HEK293 (cell line): ENCODE data around the gene SKAP1.

Experiments used
- CTCF ChIA-PET: fragments of 350-600 bp; formaldehyde crosslinking; extraction: SDS; loops from one replicate; lab custom pipeline; 2021; ENCODE audit warnings: antibody characterized with exemption; lab: Yijun Ruan, JAX
- POLR2A ChIA-PET: fragments of 300-600 bp; formaldehyde crosslinking; extraction: SDS; loops from one replicate; lab custom pipeline; 2020; ENCODE audit warnings: antibody characterized with exemption, inconsistent platforms; lab: Yijun Ruan, JAX
- H3K27ac ChIP-seq: fragments of 200-500 bp; sonication (Bioruptor generic); 2 replicates; pipeline ENCODE4 v1.5.1; 2014; ENCODE audit warnings: low read depth, low read length, control low read depth, inconsistent platforms; ENCODE audit errors: extremely low read depth
- H3K36me3 ChIP-seq, 2 experiments: fragments of 200-500 bp in 1 of 2; sonication (Bioruptor generic) in 1 of 2; 1 replicate in 1 of 2; 2 replicates in 1 of 2; pipeline ENCODE4 v1.5.1; 2014 to 2017; ENCODE audit warnings: inconsistent platforms in 2 of 2, low read length in 2 of 2; ENCODE audit not compliant: control insufficient read depth in 2 of 2, insufficient read depth in 1 of 2
- H3K4me1 ChIP-seq: fragments of 200-500 bp; sonication (Bioruptor generic); 2 replicates; pipeline ENCODE4 v1.5.1; 2014; ENCODE audit warnings: mild to moderate bottlenecking, low read length, inconsistent platforms; ENCODE audit not compliant: control insufficient read depth, insufficient read depth
- H3K4me3 ChIP-seq: 2 replicates; pipeline ENCODE4 v1.5.1; 2011; ENCODE audit warnings: low read depth, mild to moderate bottlenecking, control low read depth, low read length, moderate library complexity
- H3K9me3 ChIP-seq: fragments of 200-500 bp; sonication (Bioruptor generic); 2 replicates; pipeline ENCODE4 v1.5.1; 2014; ENCODE audit warnings: low read depth, low read length, inconsistent platforms; ENCODE audit not compliant: control insufficient read depth, insufficient read depth
- BCL11B ChIP-seq: fragments of 450-650 bp; formaldehyde crosslinking; IDR thresholded peaks from 2 replicates; pipeline ENCODE4 v1.5.1; 2016; ENCODE audit warnings: low read depth, missing biosample characterization, missing genetic modification characterization
- CTCF ChIP-seq: fragments of 450-650 bp; formaldehyde crosslinking; IDR thresholded peaks from 2 replicates; pipeline ENCODE4 v1.5.1; 2016; ENCODE audit warnings: missing biosample characterization, missing genetic modification characterization
- KLF16 ChIP-seq: fragments of 450-650 bp; formaldehyde crosslinking; IDR thresholded peaks from 2 replicates; pipeline ENCODE4 v1.5.1; 2017; ENCODE audit warnings: missing biosample characterization, missing genetic modification characterization
- PATZ1 ChIP-seq: fragments of 450-650 bp; formaldehyde crosslinking; IDR thresholded peaks from 2 replicates; pipeline ENCODE4 v1.5.1; 2016; ENCODE audit warnings: missing biosample characterization, missing genetic modification characterization
- PBX3 ChIP-seq: sonication (generic); formaldehyde crosslinking; IDR thresholded peaks from 2 replicates; pipeline ENCODE4 v1.8.1; 2022; ENCODE audit warnings: mild to moderate bottlenecking, moderate library complexity, missing genetic modification reagents
- REPIN1 ChIP-seq: fragments of 450-650 bp; formaldehyde crosslinking; IDR thresholded peaks from 2 replicates; pipeline ENCODE4 v1.5.1; 2017; ENCODE audit warnings: missing biosample characterization, missing genetic modification characterization, low read depth
- YY1 ChIP-seq: fragments of 450-650 bp; formaldehyde crosslinking; IDR thresholded peaks from 2 replicates; pipeline ENCODE4 v1.5.1; 2018; ENCODE audit warnings: missing biosample characterization, missing genetic modification characterization
- ZBTB26 ChIP-seq: fragments of 450-650 bp; formaldehyde crosslinking; optimal IDR thresholded peaks from 2 replicates; pipeline ENCODE3; 2016; ENCODE audit warnings: missing biosample characterization, mild to moderate bottlenecking, missing genetic modification characterization
- ZNF18 ChIP-seq: fragments of 450-650 bp; formaldehyde crosslinking; IDR thresholded peaks from 2 replicates; pipeline ENCODE4 v1.5.1; 2016; ENCODE audit warnings: missing biosample characterization, missing genetic modification characterization
- ZNF248 ChIP-seq: fragments of 450-650 bp; formaldehyde crosslinking; IDR thresholded peaks from 2 replicates; pipeline ENCODE4 v1.5.1; 2017; ENCODE audit warnings: missing biosample characterization, missing genetic modification characterization
- ZNF274 ChIP-seq, 2 experiments: fragments of 200-500 bp in 1 of 2; fragments of 450-650 bp in 1 of 2; sonication (Bioruptor generic) in 1 of 2; formaldehyde crosslinking in 1 of 2; IDR thresholded peaks; 2 replicates each; pipeline versions ENCODE4 v1.5.1 to v1.6.1; 2014 to 2016; ENCODE audit warnings: borderline replicate concordance in 1 of 2, inconsistent platforms in 1 of 2, low read length in 1 of 2, missing biosample characterization in 1 of 2, missing genetic modification characterization in 1 of 2
- ZNF292 ChIP-seq: fragments of 450-650 bp; formaldehyde crosslinking; IDR thresholded peaks from 2 replicates; pipeline ENCODE4 v1.5.1; 2016; ENCODE audit warnings: low read depth, missing biosample characterization, missing genetic modification characterization, borderline replicate concordance
- ZNF391 ChIP-seq: fragments of 450-650 bp; formaldehyde crosslinking; IDR thresholded peaks from 2 replicates; pipeline ENCODE4 v1.5.1; 2016; ENCODE audit warnings: low read depth, missing biosample characterization, missing genetic modification characterization, borderline replicate concordance
- ZNF398 ChIP-seq: fragments of 450-650 bp; formaldehyde crosslinking; IDR thresholded peaks from 2 replicates; pipeline ENCODE4 v1.5.1; 2017; ENCODE audit warnings: missing biosample characterization, missing genetic modification characterization
- ZNF404 ChIP-seq: fragments of 450-650 bp; formaldehyde crosslinking; IDR thresholded peaks from 2 replicates; pipeline ENCODE4 v1.5.1; 2017; ENCODE audit warnings: missing biosample characterization, missing genetic modification characterization
- ZNF830 ChIP-seq: fragments of 450-650 bp; IDR thresholded peaks from 2 replicates; pipeline ENCODE4 v1.5.0; 2018; ENCODE audit warnings: missing biosample characterization, missing genetic modification characterization, low read depth, mild to moderate bottlenecking, moderate library complexity
- ZSCAN23 ChIP-seq: fragments of 450-650 bp; formaldehyde crosslinking; IDR thresholded peaks from 2 replicates; pipeline ENCODE4 v1.5.1; 2016; ENCODE audit warnings: missing biosample characterization, missing genetic modification characterization
- ZSCAN30 ChIP-seq: fragments of 450-650 bp; IDR thresholded peaks from 2 replicates; pipeline ENCODE4 v1.5.1; 2018; ENCODE audit warnings: missing biosample characterization, mild to moderate bottlenecking, missing genetic modification characterization, moderate library complexity
- TF ChIP-seq, protein P1 (sequence below): fragments of 450-650 bp; formaldehyde crosslinking; IDR thresholded peaks from 2 replicates; pipeline ENCODE4; 2016; ENCODE audit warnings: missing biosample characterization, missing genetic modification characterization

SKAP1 gene

DNA sequence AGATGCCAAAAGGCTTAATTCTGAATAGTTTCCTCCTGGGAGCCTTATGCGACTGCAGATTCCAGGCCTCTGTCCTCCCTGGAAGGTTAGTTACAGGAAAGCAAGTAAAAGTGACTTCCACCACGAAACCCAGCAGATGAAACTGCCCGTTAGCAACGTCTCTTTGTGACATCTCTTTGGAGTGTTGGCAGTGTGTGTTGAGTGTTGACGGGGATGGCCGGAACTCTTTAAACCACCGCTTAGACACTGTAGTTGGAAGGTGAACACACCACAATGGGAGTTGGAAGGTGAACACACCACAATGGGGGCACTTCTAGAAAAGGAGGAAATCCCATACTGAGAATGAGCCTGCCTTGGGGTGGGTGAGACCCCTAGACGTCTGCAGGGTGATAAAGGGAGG is 858 bp downstream of the SKAP1 start:
- no peak overlapping the region for H3K4me3 ChIP-seq
- TF ChIP-seq, protein P1, sequence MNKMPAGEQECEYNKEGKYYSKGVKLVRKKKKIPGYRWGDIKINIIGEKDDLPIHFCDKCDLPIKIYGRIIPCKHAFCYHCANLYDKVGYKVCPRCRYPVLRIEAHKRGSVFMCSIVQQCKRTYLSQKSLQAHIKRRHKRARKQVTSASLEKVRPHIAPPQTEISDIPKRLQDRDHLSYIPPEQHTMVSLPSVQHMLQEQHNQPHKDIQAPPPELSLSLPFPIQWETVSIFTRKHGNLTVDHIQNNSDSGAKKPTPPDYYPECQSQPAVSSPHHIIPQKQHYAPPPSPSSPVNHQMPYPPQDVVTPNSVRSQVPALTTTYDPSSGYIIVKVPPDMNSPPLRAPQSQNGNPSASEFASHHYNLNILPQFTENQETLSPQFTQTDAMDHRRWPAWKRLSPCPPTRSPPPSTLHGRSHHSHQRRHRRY (tag by site-specific recombination) = no peak
- TF ChIP-seq ZNF830 (tag by site-specific recombination) (no peak), ZNF274 (IDR thresholded peaks at IDR 0.05; ENCODE audit: low read length) (no peak), ZNF274 (tag by site-specific recombination; IDR thresholded peaks at IDR 0.05; ENCODE audit: borderline replicate concordance) (no peak), ZNF398 (tag by site-specific recombination) (no peak), ZSCAN30 (tag by site-specific recombination) (no peak), BCL11B (no peak), ZNF391 (tag by site-specific recombination) (no peak), ZNF248 (tag by site-specific recombination) (no peak), KLF16 (no peak), ZNF18 (tag by site-specific recombination) (no peak), CTCF (no peak), ZNF292 (no peak), ZBTB26 (no peak), PBX3 (CRISPR knock-in tag) (no peak), REPIN1 (tag by site-specific recombination) (no peak), ZSCAN23 (tag by site-specific recombination) (no peak), YY1 (tag by site-specific recombination) (no peak), PATZ1 (no peak), ZNF404 (tag by site-specific recombination) (no peak)
- peaks cover 20% of the 10 kb centered on the region for H3K4me1 ChIP-seq
- H3K27ac ChIP-seq = no peak overlapping the region
- ChIA-PET POLR2A (no interaction called here), CTCF (no interaction called here)
- no peaks in the 10 kb centered on the region for H3K9me3 ChIP-seq
- H3K36me3 ChIP-seq = no peaks in the 10 kb centered on the region
